H1 (cell line): ENCODE data around the gene GRAMD1B.

Experiments used
- ATF3 ChIP-seq: IDR thresholded peaks from 2 replicates; pipeline ENCODE4 v1.6.1; 2011; ENCODE audit warnings: low read depth, mild to moderate bottlenecking, low read length; ENCODE audit not compliant: insufficient read depth
- CEBPB ChIP-seq: IDR thresholded peaks from 2 replicates; pipeline ENCODE4 v1.6.1; 2012; ENCODE audit warnings: low read depth, low read length
- EP300 ChIP-seq, 2 experiments: IDR thresholded peaks; 1 replicate in 1 of 2; 2 replicates in 1 of 2; pipeline ENCODE4 v1.6.1; 2011 to 2012; ENCODE audit warnings: low read depth in 2 of 2, low read length in 2 of 2, mild to moderate bottlenecking in 2 of 2, borderline replicate concordance in 1 of 2, inconsistent platforms in 1 of 2, moderate library complexity in 1 of 2
- EZH2 ChIP-seq: fragments of 200-600 bp; sonication (generic); IDR thresholded peaks from 2 replicates; pipeline ENCODE4 v1.7.1; 2012; ENCODE audit warnings: low read depth, mild to moderate bottlenecking, moderate library complexity, low read length, inconsistent platforms; ENCODE audit not compliant: severe bottlenecking
- FOSL1 ChIP-seq: IDR thresholded peaks from 2 replicates; pipeline ENCODE4 v1.6.1; 2011; ENCODE audit warnings: mild to moderate bottlenecking, low read depth, low read length, moderate library complexity; ENCODE audit not compliant: insufficient read depth
- GABPA ChIP-seq: IDR thresholded peaks from 2 replicates; pipeline ENCODE4 v1.6.1; 2011; ENCODE audit warnings: mild to moderate bottlenecking, low read length, moderate library complexity, borderline replicate concordance; ENCODE audit not compliant: insufficient read depth
- MAFK ChIP-seq: IDR thresholded peaks from 2 replicates; pipeline ENCODE4 v1.6.1; 2012; ENCODE audit warnings: low read depth, mild to moderate bottlenecking, improper control_type of control experiment, low read length
- POLR2A ChIP-seq, 2 experiments: IDR thresholded peaks; 1 replicate in 1 of 2; 2 replicates in 1 of 2; pipeline ENCODE4 v1.6.1; 2011; ENCODE audit warnings: low read depth in 2 of 2, low read length in 2 of 2, mild to moderate bottlenecking in 2 of 2; ENCODE audit errors: control extremely low read depth in 1 of 2
- RFX5 ChIP-seq: IDR thresholded peaks from 2 replicates; pipeline ENCODE4 v1.6.1; 2011; ENCODE audit warnings: low read depth, low read length, improper control_type of control experiment, borderline replicate concordance
- SP1 ChIP-seq: IDR thresholded peaks from 2 replicates; pipeline ENCODE4 v1.6.1; 2011; ENCODE audit warnings: low read depth, low read length
- TAF1 ChIP-seq: IDR thresholded peaks from 2 replicates; pipeline ENCODE4 v1.6.1; 2011; ENCODE audit warnings: mild to moderate bottlenecking, low read depth, low read length
- YY1 ChIP-seq: IDR thresholded peaks from 2 replicates; pipeline ENCODE4 v1.6.1; 2011; ENCODE audit warnings: low read depth, mild to moderate bottlenecking, low read length
- TF ChIP-seq, protein P1 (sequence below), 3 experiments: IDR thresholded peaks; 1 replicate in 2 of 3; 2 replicates in 1 of 3; pipeline versions ENCODE4 v1.5.1 to v1.6.1; 2011; ENCODE audit warnings: low read length in 3 of 3, mild to moderate bottlenecking in 3 of 3, inconsistent platforms in 2 of 3, low read depth in 1 of 3, moderate library complexity in 1 of 3; ENCODE audit not compliant: insufficient read depth in 1 of 3; ENCODE audit errors: control extremely low read depth in 1 of 3

GRCh38 chr11:123484448-123484847, 54.4 kb downstream of the GRAMD1B start:
- TF ChIP-seq FOSL1 (no peak), YY1 (no peak), TAF1 (no peak), POLR2A (IDR thresholded peaks at IDR 0.05; ENCODE audit: control extremely low read depth in 1 of 2, low read depth in 2 of 2, low read length in 2 of 2) (no peak), CEBPB (no peak), ATF3 (no peak), GABPA (no peak), EP300 (IDR thresholded peaks at IDR 0.05; ENCODE audit: borderline replicate concordance in 1 of 2, low read depth in 2 of 2, low read length in 2 of 2) (no peak), RFX5 (no peak), EZH2 (no peak), SP1 (no peak), MAFK (no peak)
- TF ChIP-seq, protein P1, sequence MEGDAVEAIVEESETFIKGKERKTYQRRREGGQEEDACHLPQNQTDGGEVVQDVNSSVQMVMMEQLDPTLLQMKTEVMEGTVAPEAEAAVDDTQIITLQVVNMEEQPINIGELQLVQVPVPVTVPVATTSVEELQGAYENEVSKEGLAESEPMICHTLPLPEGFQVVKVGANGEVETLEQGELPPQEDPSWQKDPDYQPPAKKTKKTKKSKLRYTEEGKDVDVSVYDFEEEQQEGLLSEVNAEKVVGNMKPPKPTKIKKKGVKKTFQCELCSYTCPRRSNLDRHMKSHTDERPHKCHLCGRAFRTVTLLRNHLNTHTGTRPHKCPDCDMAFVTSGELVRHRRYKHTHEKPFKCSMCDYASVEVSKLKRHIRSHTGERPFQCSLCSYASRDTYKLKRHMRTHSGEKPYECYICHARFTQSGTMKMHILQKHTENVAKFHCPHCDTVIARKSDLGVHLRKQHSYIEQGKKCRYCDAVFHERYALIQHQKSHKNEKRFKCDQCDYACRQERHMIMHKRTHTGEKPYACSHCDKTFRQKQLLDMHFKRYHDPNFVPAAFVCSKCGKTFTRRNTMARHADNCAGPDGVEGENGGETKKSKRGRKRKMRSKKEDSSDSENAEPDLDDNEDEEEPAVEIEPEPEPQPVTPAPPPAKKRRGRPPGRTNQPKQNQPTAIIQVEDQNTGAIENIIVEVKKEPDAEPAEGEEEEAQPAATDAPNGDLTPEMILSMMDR (IDR thresholded peaks at IDR 0.05; ENCODE audit: control extremely low read depth in 1 of 3, insufficient read depth in 1 of 3, low read depth in 1 of 3, low read length in 3 of 3): no peak
